GM12865 (cell line): ENCODE results near the gene PHYKPL.
A peak's percentile ranks its signal among the peaks of the same experiment; 100 is the strongest.

Source experiments
- DNase-seq: peaks from one replicate; pipeline ENCODE4 v3.0.0; 2010; ENCODE audit warnings: low read depth
- H3K4me3 ChIP-seq: 2 replicates; pipeline ENCODE4 v1.5.1; 2011; ENCODE audit warnings: mild to moderate bottlenecking, low read depth, low read length, control low read depth
- TF ChIP-seq, protein P1 (sequence below): IDR thresholded peaks from 2 replicates; pipeline ENCODE4 v1.5.1; 2011; ENCODE audit warnings: low read length, control low read depth, low read depth, inconsistent platforms; ENCODE audit not compliant: insufficient read depth; ENCODE audit errors: missing control alignments

PHYKPL gene

GRCh38 chr5:178210686-178211085 is 21.9 kb downstream of the PHYKPL start:
- TF ChIP-seq, protein P1, sequence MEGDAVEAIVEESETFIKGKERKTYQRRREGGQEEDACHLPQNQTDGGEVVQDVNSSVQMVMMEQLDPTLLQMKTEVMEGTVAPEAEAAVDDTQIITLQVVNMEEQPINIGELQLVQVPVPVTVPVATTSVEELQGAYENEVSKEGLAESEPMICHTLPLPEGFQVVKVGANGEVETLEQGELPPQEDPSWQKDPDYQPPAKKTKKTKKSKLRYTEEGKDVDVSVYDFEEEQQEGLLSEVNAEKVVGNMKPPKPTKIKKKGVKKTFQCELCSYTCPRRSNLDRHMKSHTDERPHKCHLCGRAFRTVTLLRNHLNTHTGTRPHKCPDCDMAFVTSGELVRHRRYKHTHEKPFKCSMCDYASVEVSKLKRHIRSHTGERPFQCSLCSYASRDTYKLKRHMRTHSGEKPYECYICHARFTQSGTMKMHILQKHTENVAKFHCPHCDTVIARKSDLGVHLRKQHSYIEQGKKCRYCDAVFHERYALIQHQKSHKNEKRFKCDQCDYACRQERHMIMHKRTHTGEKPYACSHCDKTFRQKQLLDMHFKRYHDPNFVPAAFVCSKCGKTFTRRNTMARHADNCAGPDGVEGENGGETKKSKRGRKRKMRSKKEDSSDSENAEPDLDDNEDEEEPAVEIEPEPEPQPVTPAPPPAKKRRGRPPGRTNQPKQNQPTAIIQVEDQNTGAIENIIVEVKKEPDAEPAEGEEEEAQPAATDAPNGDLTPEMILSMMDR, result no peak
- DNase-seq, result no peak
- no peak overlapping the region for H3K4me3 ChIP-seq

- H3K4me3 ChIP-seq, result no peak overlapping the region
- DNase-seq, result no peak
- TF ChIP-seq, protein P1, result no peak
These were observed 22.5 kb downstream of the PHYKPL start for GRCh38 chr5:178210073-178210535.

GRCh38 chr5:178209334-178210072 is 23.1 kb downstream of the PHYKPL start:
- DNase-seq, result no peak
- H3K4me3 ChIP-seq, result no peak overlapping the region
- TF ChIP-seq, protein P1, result no peak

GRCh38 chr5:178208540-178209227 is 23.9 kb downstream of the PHYKPL start:
- DNase-seq, result no peak
- H3K4me3 ChIP-seq, result no peak overlapping the region
- TF ChIP-seq, protein P1, result peak; percentile 15

DNA sequence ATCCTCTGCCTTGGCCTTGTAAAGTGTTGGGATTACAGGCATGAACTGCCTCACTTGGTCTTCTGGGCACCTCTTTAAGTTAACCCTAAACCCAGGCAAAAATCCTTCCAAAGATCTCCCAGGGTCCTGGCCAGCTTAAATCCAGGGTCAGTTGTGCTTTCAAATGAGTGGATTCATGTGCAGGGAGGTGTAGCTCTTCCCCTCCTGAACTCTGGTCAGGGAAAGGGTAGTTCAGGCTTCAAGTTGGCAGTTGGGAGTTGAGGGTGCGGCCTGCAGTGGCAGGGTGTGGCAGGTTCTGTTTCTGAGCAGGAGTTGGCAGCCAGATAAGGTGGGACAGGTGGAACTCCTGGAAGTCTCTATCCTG is 24.7 kb downstream of the PHYKPL start:
- TF ChIP-seq, protein P1, result no peak
- no peak overlapping the region for H3K4me3 ChIP-seq

DNA sequence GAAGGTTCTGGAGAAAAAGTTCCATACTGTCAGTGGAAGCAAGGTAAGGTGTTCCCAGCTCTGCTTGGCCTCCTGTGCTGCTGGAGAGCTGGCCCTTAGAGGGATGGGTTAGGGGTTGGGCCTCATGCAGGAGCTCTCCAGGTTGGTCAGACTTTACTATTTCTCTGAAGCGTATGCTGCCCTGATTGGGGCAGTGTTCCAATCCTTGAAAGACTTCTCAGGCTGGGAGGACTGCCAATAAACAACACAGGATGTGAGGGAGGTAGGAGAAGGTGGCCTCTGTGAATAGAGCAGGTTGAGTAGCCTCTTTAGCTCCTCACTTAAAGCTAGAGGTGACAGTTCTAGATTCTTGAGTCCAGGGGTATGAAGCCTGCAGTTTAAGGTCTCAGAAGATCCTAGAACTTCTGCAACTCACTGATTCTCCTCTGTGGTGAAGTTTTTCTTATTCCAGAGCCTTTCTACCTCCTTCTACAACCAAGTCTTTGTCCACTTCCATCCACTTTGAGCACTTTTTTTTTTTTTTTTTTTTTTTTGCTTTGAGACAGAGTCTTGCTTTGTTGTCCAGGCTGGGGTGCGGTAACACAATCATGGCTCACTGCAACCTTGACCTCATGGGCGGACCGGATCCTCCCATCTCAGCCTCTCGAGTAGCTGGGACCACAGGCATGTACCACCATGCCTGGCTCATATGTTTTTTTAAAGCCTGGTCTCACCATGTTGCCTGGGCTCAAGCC is 25.3 kb downstream of the PHYKPL start:
- no peak overlapping the region; the same call in 1 of the 2 replicates for H3K4me3 ChIP-seq
- TF ChIP-seq, protein P1, result no peak
- no peak for DNase-seq

More for the DNA sequence above, 24.7 kb downstream of the PHYKPL start:
- DNase-seq, result no peak
